ENCODE data around the gene ZIC1.

The ZIC1 gene

GRCh38 chr3:147368561-147369221, 40.5 kb upstream of the ZIC1 start:
- TF ChIP-seq CREB1 (IDR thresholded peaks at IDR 0.05; ENCODE audit: low read depth) (no peak), RAD21 (IDR thresholded peaks at IDR 0.05; ENCODE audit: low read depth) (no peak), YY1 (IDR thresholded peaks at IDR 0.05; ENCODE audit: low read depth) (no peak), FOXM1 (IDR thresholded peaks at IDR 0.05; ENCODE audit: borderline replicate concordance, low read depth) (no peak), EP300 (IDR thresholded peaks at IDR 0.05; ENCODE audit: borderline replicate concordance) (no peak), ZBTB7A (IDR thresholded peaks at IDR 0.05; ENCODE audit: low read depth) (no peak), TEAD4 (IDR thresholded peaks at IDR 0.05) (no peak), EGR1 (IDR thresholded peaks at IDR 0.05) (no peak), CEBPB (IDR thresholded peaks at IDR 0.05) (no peak), USF1 (IDR thresholded peaks at IDR 0.05) (no peak), TAF1 (IDR thresholded peaks at IDR 0.05; ENCODE audit: low read depth) (no peak), TCF12 (IDR thresholded peaks at IDR 0.05; ENCODE audit: low read depth) (no peak), MAX (IDR thresholded peaks at IDR 0.05) (no peak), REST (IDR thresholded peaks at IDR 0.05; ENCODE audit: low read depth) (no peak)

- TF ChIP-seq EGR1 (IDR thresholded peaks at IDR 0.05) (no peak), ZBTB7A (IDR thresholded peaks at IDR 0.05; ENCODE audit: low read depth) (no peak), FOXM1 (IDR thresholded peaks at IDR 0.05; ENCODE audit: borderline replicate concordance, low read depth) (no peak), REST (IDR thresholded peaks at IDR 0.05; ENCODE audit: low read depth) (no peak), MAX (IDR thresholded peaks at IDR 0.05) (no peak), RAD21 (IDR thresholded peaks at IDR 0.05; ENCODE audit: low read depth) (no peak), NFIC (IDR thresholded peaks at IDR 0.05) (no peak), CREB1 (IDR thresholded peaks at IDR 0.05; ENCODE audit: low read depth) (no peak)
These were observed 39.9 kb upstream of the ZIC1 start for GRCh38 chr3:147369231-147369630.

DNA sequence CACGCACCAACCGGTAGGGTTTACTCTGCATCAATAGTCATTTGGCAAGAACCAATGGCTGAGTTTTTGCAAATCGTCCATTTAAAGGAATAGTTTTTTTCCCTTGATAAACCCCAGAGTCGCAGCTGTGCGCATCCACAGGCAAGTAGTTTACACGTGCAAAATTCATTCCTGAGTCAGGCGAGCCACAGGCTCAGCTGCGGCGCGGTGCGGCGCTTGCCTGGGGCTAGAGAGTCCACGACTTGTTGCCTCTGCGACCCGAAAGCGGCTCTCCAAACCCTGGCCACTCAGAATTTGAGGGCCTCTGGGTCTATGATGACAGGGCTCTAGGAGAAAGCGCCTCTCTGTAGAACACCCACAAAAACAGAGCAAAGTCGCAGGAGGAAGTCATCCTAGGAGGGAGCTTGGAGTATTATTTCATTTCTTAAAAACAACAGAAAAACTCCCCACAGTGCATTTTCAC, 39.5 kb upstream of the ZIC1 start:
- no peak for TF ChIP-seq EGR1 (IDR thresholded peaks at IDR 0.05)
- TF ChIP-seq MAX (IDR thresholded peaks at IDR 0.05): no peak
- no peak for TF ChIP-seq NFIC (IDR thresholded peaks at IDR 0.05)
- TF ChIP-seq REST (IDR thresholded peaks at IDR 0.05; ENCODE audit: low read depth): no peak
- TF ChIP-seq CEBPB (IDR thresholded peaks at IDR 0.05): no peak
- TF ChIP-seq USF1 (IDR thresholded peaks at IDR 0.05): no peak
- TF ChIP-seq TAF1 (IDR thresholded peaks at IDR 0.05; ENCODE audit: low read depth): no peak
- TF ChIP-seq TEAD4 (IDR thresholded peaks at IDR 0.05): no peak
- no peak for TF ChIP-seq CREB1 (IDR thresholded peaks at IDR 0.05; ENCODE audit: low read depth)
- TF ChIP-seq YY1 (IDR thresholded peaks at IDR 0.05; ENCODE audit: low read depth): no peak
- no peak for TF ChIP-seq RAD21 (IDR thresholded peaks at IDR 0.05; ENCODE audit: low read depth)
- no peak for TF ChIP-seq ZBTB7A (IDR thresholded peaks at IDR 0.05; ENCODE audit: low read depth)
- TF ChIP-seq EP300 (IDR thresholded peaks at IDR 0.05; ENCODE audit: borderline replicate concordance): no peak
- no peak for TF ChIP-seq TCF12 (IDR thresholded peaks at IDR 0.05; ENCODE audit: low read depth)
- no peak for TF ChIP-seq FOXM1 (IDR thresholded peaks at IDR 0.05; ENCODE audit: borderline replicate concordance, low read depth)

- TF ChIP-seq MAX (IDR thresholded peaks at IDR 0.05) (no peak), REST (IDR thresholded peaks at IDR 0.05; ENCODE audit: low read depth) (no peak), TCF12 (IDR thresholded peaks at IDR 0.05; ENCODE audit: low read depth) (no peak), NFIC (IDR thresholded peaks at IDR 0.05) (no peak), TAF1 (IDR thresholded peaks at IDR 0.05; ENCODE audit: low read depth) (no peak), CEBPB (IDR thresholded peaks at IDR 0.05) (no peak), RAD21 (IDR thresholded peaks at IDR 0.05; ENCODE audit: low read depth) (no peak), CREB1 (IDR thresholded peaks at IDR 0.05; ENCODE audit: low read depth) (no peak), EGR1 (IDR thresholded peaks at IDR 0.05) (no peak), EP300 (IDR thresholded peaks at IDR 0.05; ENCODE audit: borderline replicate concordance) (no peak), USF1 (IDR thresholded peaks at IDR 0.05) (no peak), ZBTB7A (IDR thresholded peaks at IDR 0.05; ENCODE audit: low read depth) (no peak), TEAD4 (IDR thresholded peaks at IDR 0.05) (no peak), YY1 (IDR thresholded peaks at IDR 0.05; ENCODE audit: low read depth) (no peak), FOXM1 (IDR thresholded peaks at IDR 0.05; ENCODE audit: borderline replicate concordance, low read depth) (no peak)
These were observed 38.8 kb upstream of the ZIC1 start for GRCh38 chr3:147370349-147370748.

All from Ishikawa (cell line).